Measurements from ENCODE around the gene LILRB3.
"Not testable (repeated sequence)": the region's sequence is repeated elsewhere in the genome, so short reads cannot be mapped to it uniquely, and the experiment has no call there.

Gene LILRB3

DNA sequence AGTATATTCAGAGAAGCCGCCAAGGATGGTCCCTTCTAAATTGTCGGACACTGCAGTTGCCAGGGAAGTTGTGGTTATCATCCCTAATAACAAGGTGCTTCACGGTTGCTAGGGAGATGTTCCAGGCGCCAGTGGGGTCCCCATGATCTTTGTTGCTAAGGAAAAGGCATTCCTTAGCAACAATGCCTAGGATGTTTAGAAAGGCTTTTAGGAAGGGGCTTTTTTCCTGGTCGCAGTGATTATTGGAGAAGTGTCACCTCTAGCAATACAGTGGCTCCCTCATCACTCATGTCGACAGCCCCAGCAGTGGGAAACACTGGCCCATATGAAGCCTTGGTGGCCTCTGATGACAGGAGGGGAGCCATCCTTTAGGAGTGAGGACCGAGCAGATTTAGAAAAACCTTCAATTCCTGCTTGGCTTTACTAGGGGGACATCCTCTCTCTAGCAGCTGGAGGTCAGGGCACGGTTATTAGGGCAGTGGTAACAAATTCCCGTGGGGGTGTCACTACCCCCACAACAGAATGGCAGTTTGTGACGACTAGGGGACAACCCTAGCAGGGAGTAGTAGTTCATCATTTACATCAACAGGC, 43.5 kb downstream of the LILRB3 start:
- no peaks in the 10 kb centered on the region for H3K4me1 ChIP-seq (ENCODE audit: control insufficient read depth, insufficient read depth, low read length)
- peaks cover 8% of the 10 kb centered on the region; the same call in 1 of the 2 replicates for H3K36me3 ChIP-seq (ENCODE audit: control insufficient read depth, insufficient read depth, low read length)
- H3K4me3 ChIP-seq (ENCODE audit: low read length): no peak overlapping the region
- no CpG with 5 or more reads among the region's 10 CpGs for WGBS (ENCODE audit: insufficient coverage, insufficient read length)
- H3K9me3 ChIP-seq (ENCODE audit: control insufficient read depth, insufficient read depth, low read length): no peaks in the 10 kb centered on the region
- no peak for DNase-seq (ENCODE audit: low read depth, low spot score)
- H3K27ac ChIP-seq (ENCODE audit: low read length): no peak overlapping the region
- H3K27me3 ChIP-seq (ENCODE audit: control insufficient read depth, insufficient read depth, low read length): no peaks in the 10 kb centered on the region

DNA sequence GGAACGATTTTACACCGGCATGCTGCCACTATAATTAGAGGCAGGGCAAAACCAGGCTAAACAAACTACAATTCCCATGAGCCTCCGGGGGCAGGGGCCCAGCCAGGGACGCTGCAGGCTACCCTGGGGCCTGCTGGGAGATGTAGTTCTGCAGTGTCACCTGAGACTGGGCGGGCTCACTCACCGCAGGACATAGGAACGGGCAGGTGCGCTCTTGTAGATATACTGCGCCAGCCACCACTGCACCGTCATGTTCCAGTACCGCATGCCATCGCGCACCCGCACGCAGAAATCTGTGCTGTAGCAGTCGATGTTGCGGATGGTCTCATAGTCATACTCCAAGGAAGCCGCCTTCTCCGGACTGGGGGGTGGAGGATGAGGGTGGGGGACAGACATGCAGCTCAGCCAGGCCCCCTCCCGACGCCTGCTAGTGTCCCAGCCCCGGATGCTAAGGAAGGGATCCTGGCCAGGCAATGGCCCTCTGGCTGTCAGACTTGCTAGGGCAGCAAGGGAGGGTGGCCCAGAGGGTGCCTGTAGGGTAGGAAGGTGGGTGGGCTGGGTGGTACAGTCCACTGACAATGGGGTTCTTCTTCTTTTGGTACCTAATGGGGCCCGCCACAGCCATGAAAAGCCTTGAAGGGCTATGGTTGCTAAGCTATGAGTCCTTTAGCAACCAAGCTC, 44.1 kb downstream of the LILRB3 start:
- no peak for DNase-seq (ENCODE audit: low read depth, low spot score)
- H3K36me3 ChIP-seq (ENCODE audit: control insufficient read depth, insufficient read depth, low read length): peaks cover 8% of the 10 kb centered on the region; the same call in 1 of the 2 replicates
- no peak overlapping the region for H3K27ac ChIP-seq (ENCODE audit: low read length)
- WGBS (ENCODE audit: insufficient coverage, insufficient read length): no CpG with 5 or more reads among the region's 23 CpGs
- H3K4me3 ChIP-seq (ENCODE audit: low read length): no peak overlapping the region
- H3K4me1 ChIP-seq (ENCODE audit: control insufficient read depth, insufficient read depth, low read length): peaks cover 2% of the 10 kb centered on the region; the same call in 1 of the 2 replicates
- H3K27me3 ChIP-seq (ENCODE audit: control insufficient read depth, insufficient read depth, low read length): no peaks in the 10 kb centered on the region
- H3K9me3 ChIP-seq (ENCODE audit: control insufficient read depth, insufficient read depth, low read length): no peaks in the 10 kb centered on the region

GRCh38 chr19:54173951-54174834, 48.6 kb downstream of the LILRB3 start:
- peaks cover 6% of the 10 kb centered on the region; the same call in 1 of the 2 replicates for H3K4me1 ChIP-seq (ENCODE audit: control insufficient read depth, insufficient read depth, low read length)
- H3K9me3 ChIP-seq (ENCODE audit: control insufficient read depth, insufficient read depth, low read length): no peaks in the 10 kb centered on the region
- H3K36me3 ChIP-seq (ENCODE audit: control insufficient read depth, insufficient read depth, low read length): no peaks in the 10 kb centered on the region; the same call in 1 of the 2 replicates
- H3K27ac ChIP-seq (ENCODE audit: low read length): no peak overlapping the region
- no CpG with 5 or more reads among the region's 25 CpGs for WGBS (ENCODE audit: insufficient coverage, insufficient read length)
- H3K4me3 ChIP-seq (ENCODE audit: low read length): no peak overlapping the region
- no peak for DNase-seq (ENCODE audit: low read depth, low spot score)
- H3K27me3 ChIP-seq (ENCODE audit: control insufficient read depth, insufficient read depth, low read length): no peaks in the 10 kb centered on the region

GRCh38 chr19:54173359-54173699, 49.5 kb downstream of the LILRB3 start:
- no peaks in the 10 kb centered on the region for H3K9me3 ChIP-seq (ENCODE audit: control insufficient read depth, insufficient read depth, low read length)
- no CpG with 5 or more reads among the region's 15 CpGs for WGBS (ENCODE audit: insufficient coverage, insufficient read length)
- H3K4me3 ChIP-seq (ENCODE audit: low read length): no peak overlapping the region
- no peaks in the 10 kb centered on the region; the same call in 1 of the 2 replicates for H3K36me3 ChIP-seq (ENCODE audit: control insufficient read depth, insufficient read depth, low read length)
- H3K27ac ChIP-seq (ENCODE audit: low read length): no peak overlapping the region
- H3K4me1 ChIP-seq (ENCODE audit: control insufficient read depth, insufficient read depth, low read length): peaks cover 6% of the 10 kb centered on the region; the same call in 1 of the 2 replicates
- no peaks in the 10 kb centered on the region for H3K27me3 ChIP-seq (ENCODE audit: control insufficient read depth, insufficient read depth, low read length)
- no peak for DNase-seq (ENCODE audit: low read depth, low spot score)

DNA sequence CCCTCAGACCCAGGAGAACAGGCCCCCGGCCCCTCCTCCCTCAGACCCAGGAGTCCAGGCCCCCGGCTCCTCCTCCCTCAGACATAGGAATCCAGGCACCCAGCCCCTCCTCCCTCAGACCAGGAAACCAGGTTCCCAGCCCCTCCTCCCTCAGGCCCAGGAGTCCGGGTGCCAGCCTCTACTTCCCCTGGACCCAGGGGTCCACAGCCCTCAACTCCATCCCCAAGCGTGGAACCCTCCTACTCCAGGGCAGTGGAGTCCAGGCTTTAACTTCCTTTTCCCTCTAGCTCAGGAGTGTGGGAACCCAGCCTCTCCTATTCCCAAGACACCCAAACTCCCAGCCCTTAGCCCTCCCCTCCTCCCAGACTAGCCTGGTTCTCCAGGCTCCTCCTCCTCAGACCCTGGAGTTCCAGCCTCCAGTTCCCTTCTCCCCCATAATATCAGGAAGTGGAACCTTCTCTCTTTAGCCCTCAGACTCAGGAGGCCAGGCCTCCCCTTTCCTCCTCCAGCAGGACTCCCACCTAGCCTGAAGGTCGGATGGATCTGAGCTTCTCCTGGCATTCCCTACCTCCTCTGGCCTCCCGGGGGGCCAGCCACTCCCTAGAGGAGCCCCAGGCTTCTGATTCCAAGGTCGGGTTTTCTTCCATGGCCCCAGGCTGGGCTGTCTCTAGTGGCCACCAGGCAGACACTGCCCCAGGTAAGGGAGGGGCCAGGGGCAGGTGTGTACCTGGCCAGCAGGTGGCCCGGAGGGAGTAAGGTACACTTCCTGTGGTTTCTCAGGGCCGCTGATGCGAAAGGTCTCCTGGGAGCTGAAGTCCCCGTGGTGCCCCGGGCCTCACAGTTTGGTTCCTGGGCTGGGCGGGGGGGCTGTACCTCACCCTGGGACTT, 50.1 kb downstream of the LILRB3 start, which contains the start of gene TMC4:
TSS of gene TMC4 (minus strand) at position 690 of the 888 bp plus-strand sequence. CDS start at position 647, 43 bp downstream.
- H3K9me3 ChIP-seq (ENCODE audit: control insufficient read depth, insufficient read depth, low read length): no peaks in the 10 kb centered on the region
- peak within 1 kb of the TSS; percentile 21; the same call in 1 of the 2 replicates for H3K4me3 ChIP-seq (ENCODE audit: low read length)
- WGBS (ENCODE audit: insufficient coverage, insufficient read length): no CpG with 5 or more reads among the region's 13 CpGs
- H3K27me3 ChIP-seq (ENCODE audit: control insufficient read depth, insufficient read depth, low read length): no peaks in the 10 kb centered on the region
- H3K36me3 ChIP-seq (ENCODE audit: control insufficient read depth, insufficient read depth, low read length): no peaks in the 10 kb centered on the region; the same call in 1 of the 2 replicates
- no peak for DNase-seq (ENCODE audit: low read depth, low spot score)
- no peak within 1 kb of the TSS for H3K27ac ChIP-seq (ENCODE audit: low read length)
- H3K4me1 ChIP-seq (ENCODE audit: control insufficient read depth, insufficient read depth, low read length): peaks cover 11% of the 10 kb centered on the region; the same call in 1 of the 2 replicates

DNA sequence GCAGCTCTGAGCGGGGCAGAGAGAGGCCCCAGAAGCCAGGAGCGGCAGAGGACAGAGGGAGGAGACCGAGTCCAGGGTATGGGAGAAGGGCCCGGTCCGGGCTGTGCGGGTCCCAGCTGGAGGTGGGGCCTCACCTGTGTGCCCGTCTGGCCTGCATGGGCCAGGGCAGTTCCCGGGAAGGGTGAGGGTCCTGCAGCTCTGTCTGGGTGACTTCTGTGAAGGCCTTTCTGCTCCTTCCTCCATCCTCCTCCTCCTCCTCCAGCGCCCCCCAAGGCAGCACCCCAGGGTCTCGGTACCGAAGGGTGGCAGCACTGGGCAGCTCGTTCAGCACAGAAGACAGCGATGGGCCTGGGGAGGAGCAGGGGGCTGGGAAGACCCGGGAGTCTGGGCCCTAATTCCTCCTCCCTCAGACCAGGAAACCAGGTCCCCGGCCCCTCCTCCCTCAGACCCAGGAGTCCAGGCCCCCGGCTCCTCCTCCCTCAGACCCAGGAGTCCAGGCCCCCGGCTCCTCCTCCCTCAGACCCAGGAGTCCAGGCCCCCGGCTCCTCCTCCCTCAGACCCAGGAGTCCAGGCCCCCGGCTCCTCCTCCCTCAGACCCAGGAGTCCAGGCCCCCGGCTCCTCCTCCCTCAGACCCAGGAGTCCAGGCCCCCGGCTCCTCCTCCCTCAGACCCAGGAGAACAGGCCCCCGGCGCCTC, 50.9 kb downstream of the LILRB3 start:
- no CpG with 5 or more reads among the region's 23 CpGs for WGBS (ENCODE audit: insufficient coverage, insufficient read length)
- H3K27ac ChIP-seq (ENCODE audit: low read length); H3K4me3 ChIP-seq (ENCODE audit: low read length): not testable (repeated sequence)

DNA sequence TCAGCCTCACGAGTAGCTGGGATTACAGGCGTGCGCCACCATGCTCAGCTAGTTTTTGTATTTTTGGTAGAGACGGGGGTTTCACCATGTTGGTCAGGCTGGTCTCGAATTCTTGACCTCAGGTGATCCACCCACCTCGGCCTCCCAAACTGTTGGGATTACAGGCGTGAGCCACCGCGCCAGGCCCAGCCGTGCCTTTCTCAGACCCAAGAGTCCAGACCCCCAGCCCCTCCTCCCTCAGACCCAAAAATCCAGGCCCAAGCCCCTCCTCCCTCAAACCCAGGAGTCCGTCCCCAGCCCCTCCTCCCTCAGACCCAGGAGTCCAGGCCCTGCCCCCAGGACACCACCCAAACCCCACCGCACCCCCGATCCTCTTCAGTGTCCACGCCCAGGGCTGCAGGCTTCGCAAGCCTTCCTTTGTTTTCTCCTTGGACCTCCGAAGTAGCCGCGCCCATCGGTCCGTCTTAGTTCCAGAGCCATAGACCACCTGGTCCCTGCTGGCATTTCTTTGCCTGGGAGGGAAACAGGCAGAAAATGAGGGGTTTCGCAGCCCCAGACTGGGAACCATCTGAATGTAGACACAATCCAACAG, 53.6 kb downstream of the LILRB3 start:
- H3K4me3 ChIP-seq (ENCODE audit: low read length): no peak overlapping the region
- WGBS (ENCODE audit: insufficient coverage, insufficient read length): no CpG with 5 or more reads among the region's 21 CpGs
- DNase-seq (ENCODE audit: low read depth, low spot score): no peak
- peaks cover 12% of the 10 kb centered on the region; the same call in 1 of the 2 replicates for H3K4me1 ChIP-seq (ENCODE audit: control insufficient read depth, insufficient read depth, low read length)
- no peak overlapping the region for H3K27ac ChIP-seq (ENCODE audit: low read length)
- H3K9me3 ChIP-seq (ENCODE audit: control insufficient read depth, insufficient read depth, low read length): no peaks in the 10 kb centered on the region
- H3K36me3 ChIP-seq (ENCODE audit: control insufficient read depth, insufficient read depth, low read length): no peaks in the 10 kb centered on the region; the same call in 1 of the 2 replicates
- no peaks in the 10 kb centered on the region for H3K27me3 ChIP-seq (ENCODE audit: control insufficient read depth, insufficient read depth, low read length)

More for the DNA sequence above, 50.9 kb downstream of the LILRB3 start:
- not testable (repeated sequence) for DNase-seq (ENCODE audit: low read depth, low spot score); H3K27me3 ChIP-seq (ENCODE audit: control insufficient read depth, insufficient read depth, low read length); H3K36me3 ChIP-seq (ENCODE audit: control insufficient read depth, insufficient read depth, low read length); H3K9me3 ChIP-seq (ENCODE audit: control insufficient read depth, insufficient read depth, low read length)
- H3K4me1 ChIP-seq (ENCODE audit: control insufficient read depth, insufficient read depth, low read length): peaks cover 11% of the 10 kb centered on the region; the same call in 1 of the 2 replicates

- WGBS (ENCODE audit: insufficient coverage, insufficient read length): no CpG with 5 or more reads among the region's 25 CpGs
- H3K36me3 ChIP-seq (ENCODE audit: control insufficient read depth, insufficient read depth, low read length): no peaks in the 10 kb centered on the region
- no peak overlapping the region for H3K27ac ChIP-seq (ENCODE audit: low read length)
- DNase-seq (ENCODE audit: low read depth, low spot score): no peak
- no peaks in the 10 kb centered on the region for H3K27me3 ChIP-seq (ENCODE audit: control insufficient read depth, insufficient read depth, low read length)
- H3K4me3 ChIP-seq (ENCODE audit: low read length): no peak overlapping the region
- peaks cover 10% of the 10 kb centered on the region; the same call in 1 of the 2 replicates for H3K4me1 ChIP-seq (ENCODE audit: control insufficient read depth, insufficient read depth, low read length)
- no peaks in the 10 kb centered on the region for H3K9me3 ChIP-seq (ENCODE audit: control insufficient read depth, insufficient read depth, low read length)
Measured at GRCh38 chr19:54168174-54168917, 54.5 kb downstream of the LILRB3 start.
